Gastrocnemius medialis (tissue), 4 donors: ENCODE results near the gene PSMD12. TPM values are rescaled to one million over a fixed set of nuclear protein-coding genes. Genes with fewer than 3 reads are reported as not detected.
"Not testable (repeated sequence)": the region's sequence is repeated elsewhere in the genome, so short reads cannot be mapped to it uniquely, and the experiment has no call there.

Experiments used
- ATAC-seq, 2 donors: fragments of 150-250 bp; one replicate each; pipeline ENCODE4 v1.9.1; 2016
- DNase-seq, 2 donors: peaks; one replicate each; pipeline ENCODE4 v3.0.0-alpha.2; 2019
- H3K27ac ChIP-seq, 4 donors: fragments of 200-600 bp; sonication (generic); 1 replicate in 1 of 4; 2 replicates in 3 of 4; pipeline ENCODE4 v1.5.1; 2016 to 2018; ENCODE audit warnings: mild to moderate bottlenecking in 2 of 4, moderate library complexity in 1 of 4
- H3K27me3 ChIP-seq, 3 donors: fragments of 200-600 bp; sonication (generic) in 2 of 3; 1 replicate in 1 of 3; 2 replicates in 2 of 3; pipeline versions ENCODE4 v1.5.1 to v1.6.0; 2016 to 2019; ENCODE audit warnings: mild to moderate bottlenecking in 1 of 3, moderate library complexity in 1 of 3
- H3K36me3 ChIP-seq, 2 donors: fragments of 200-600 bp; sonication (generic) in 1 of 2; one replicate each; pipeline ENCODE4 v1.5.1; 2017 to 2018
- H3K4me1 ChIP-seq, 2 donors: fragments of 200-600 bp; sonication (generic) in 1 of 2; one replicate each; pipeline ENCODE4 v1.5.1; 2016 to 2017; ENCODE audit warnings: mild to moderate bottlenecking in 2 of 2
- H3K4me3 ChIP-seq, 4 donors: fragments of 200-600 bp; sonication (generic) in 3 of 4; 1 replicate in 1 of 4; 2 replicates in 3 of 4; pipeline ENCODE4 v1.5.1; 2016 to 2019; ENCODE audit warnings: mild to moderate bottlenecking in 2 of 4
- H3K9me3 ChIP-seq, 3 donors: fragments of 200-600 bp; sonication (generic) in 2 of 3; 1 replicate in 1 of 3; 2 replicates in 2 of 3; pipeline ENCODE4 v1.5.1; 2016 to 2019
- CTCF ChIP-seq, 5 experiments: fragments of 450-650 bp in 3 of 5; fragments of 200-600 bp in 2 of 5; sonication (generic) in 2 of 5; IDR thresholded peaks in 4 of 5; conservative IDR thresholded peaks in 1 of 5; 1 replicate in 4 of 5; 2 replicates in 1 of 5; pipeline ENCODE4 v1.5.1; 2016 to 2019; ENCODE audit warnings: antibody characterized with exemption in 5 of 5, mild to moderate bottlenecking in 3 of 5, moderate library complexity in 3 of 5
- POLR2A ChIP-seq, 2 donors: fragments of 450-650 bp; IDR thresholded peaks; one replicate each; pipeline ENCODE4 v1.6.1; 2017; ENCODE audit warnings: antibody characterized with exemption in 2 of 2, mild to moderate bottlenecking in 2 of 2, moderate library complexity in 2 of 2
- in situ Hi-C, 4 donors: fragments of 200-750 bp; cut with MboI; loops; one replicate each; pipeline versions ENCODE4 v1.15.0 to v1.8.0; 2017; ENCODE audit warnings: low sequenced_read_pairs in 4 of 4
- intact Hi-C: fragments of 100-400 bp; cut with DNase I; formaldehyde crosslinking; loops from one replicate; pipeline ENCODE4 v1.15.1; 2023; ENCODE audit warnings: low total_unique reads
- total RNA-seq, 4 donors: library from RNA; depleted of rRNA; stranded (reverse); fragments of >200 nt; gene quantifications; one replicate each; pipeline versions ENCODE4 v1.1.0 to v1.2.3, GENCODE V29; 2016

Gene PSMD12
- total RNA-seq, 4 donors from 2014 or later = 52.0 to 89.6 (median 69.9) TPM

DNA sequence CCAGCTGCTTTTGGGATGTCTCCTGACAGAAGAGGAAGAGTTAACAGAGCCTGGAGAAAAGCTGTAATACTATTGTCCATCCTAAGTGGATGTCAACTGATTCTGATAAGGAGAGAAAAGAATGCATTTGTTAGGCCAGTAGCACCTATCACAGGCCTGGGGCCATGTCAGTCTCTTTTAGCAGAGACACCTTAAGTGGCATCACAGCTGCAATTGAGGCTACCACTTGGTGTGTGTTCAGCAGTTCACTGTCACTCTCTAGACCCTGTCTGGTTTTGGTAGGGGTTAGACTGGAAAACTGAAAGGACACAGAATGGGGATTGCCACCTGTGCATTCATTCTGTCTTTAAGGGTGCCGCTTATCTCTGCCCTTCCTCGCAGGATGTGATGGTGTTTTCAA is 42.0 kb downstream of the PSMD12 start:
- intact Hi-C loops = no loop called here
- H3K27ac ChIP-seq = no peak overlapping the region
- no peak overlapping the region for H3K4me3 ChIP-seq
- no peaks in the 10 kb centered on the region for H3K9me3 ChIP-seq
- no peak for TF ChIP-seq POLR2A (IDR thresholded peaks at IDR 0.05)
- TF ChIP-seq CTCF (IDR thresholded peaks at IDR 0.05 in 4 of 5, conservative IDR thresholded peaks at IDR 0.05 in 1 of 5) = no peak
- ATAC-seq (no peak), DNase-seq (no peak)
- H3K36me3 ChIP-seq = no peaks in the 10 kb centered on the region
- H3K4me1 ChIP-seq = no peaks in the 10 kb centered on the region
- in situ Hi-C loops = no loop called here
- no peaks in the 10 kb centered on the region for H3K27me3 ChIP-seq

- ATAC-seq (no peak), DNase-seq (no peak)
- no peak overlapping the region for H3K27ac ChIP-seq
- no peak overlapping the region for H3K4me3 ChIP-seq
- no peaks in the 10 kb centered on the region for H3K36me3 ChIP-seq
- in situ Hi-C loops (no loop called here), intact Hi-C loops (no loop called here)
- H3K27me3 ChIP-seq = no peaks in the 10 kb centered on the region
- no peak for TF ChIP-seq POLR2A (IDR thresholded peaks at IDR 0.05)
- no peak for TF ChIP-seq CTCF (IDR thresholded peaks at IDR 0.05 in 4 of 5, conservative IDR thresholded peaks at IDR 0.05 in 1 of 5)
- H3K9me3 ChIP-seq = no peaks in the 10 kb centered on the region
- no peaks in the 10 kb centered on the region for H3K4me1 ChIP-seq
Observed at GRCh38 chr17:67323445-67323844, 42.9 kb downstream of the PSMD12 start.

DNA sequence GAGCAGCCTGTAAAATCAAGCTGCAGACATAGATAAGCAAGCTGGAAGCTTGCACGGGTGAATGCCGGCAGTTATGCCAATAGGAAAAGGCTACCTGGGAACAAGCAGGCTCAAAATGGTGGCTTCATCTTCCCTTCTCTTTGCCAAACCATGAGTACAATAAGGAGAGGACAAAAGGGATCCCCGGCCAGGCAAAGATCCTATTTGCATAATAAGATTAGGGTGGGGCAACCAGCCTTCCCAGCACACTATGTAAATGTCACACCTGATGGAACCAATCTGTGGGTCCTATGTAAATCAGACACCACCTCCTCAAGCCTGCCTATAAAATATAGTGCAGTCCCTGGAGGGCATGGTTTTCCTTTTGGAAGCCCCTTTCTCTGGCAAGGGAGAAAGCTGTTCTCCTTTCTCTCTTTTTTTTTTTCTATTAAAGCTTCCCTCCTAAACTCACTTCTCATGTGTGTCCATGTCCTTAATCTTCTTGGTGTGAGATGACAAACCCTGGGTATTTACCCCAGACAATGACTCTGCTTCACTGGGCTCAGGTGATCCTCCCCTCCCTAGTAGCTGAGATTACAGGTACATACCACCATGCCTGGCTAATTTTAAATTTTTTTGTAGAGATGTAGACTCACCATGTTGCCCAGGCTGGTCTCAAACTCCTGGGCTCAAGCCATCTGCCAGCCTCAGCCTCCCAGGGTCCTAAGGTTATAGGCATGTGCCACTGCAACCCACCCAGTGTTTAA is 44.2 kb downstream of the PSMD12 start:
- Histone ChIP-seq H3K9me3 (no peaks in the 10 kb centered on the region), H3K4me3 (no peak overlapping the region), H3K27ac (no peak overlapping the region), H3K36me3 (no peaks in the 10 kb centered on the region), H3K4me1 (no peaks in the 10 kb centered on the region), H3K27me3 (no peaks in the 10 kb centered on the region)
- DNase-seq (no peak), ATAC-seq (no peak)
- in situ Hi-C loops = no loop called here
- TF ChIP-seq POLR2A (IDR thresholded peaks at IDR 0.05) (no peak), CTCF (IDR thresholded peaks at IDR 0.05 in 4 of 5, conservative IDR thresholded peaks at IDR 0.05 in 1 of 5) (no peak)
- intact Hi-C loops = no loop called here

GRCh38 chr17:67321486-67321885 is 44.9 kb downstream of the PSMD12 start:
- in situ Hi-C loops, intact Hi-C loops, H3K9me3 ChIP-seq, H3K27ac ChIP-seq, DNase-seq, H3K4me1 ChIP-seq, H3K36me3 ChIP-seq, H3K4me3 ChIP-seq, H3K27me3 ChIP-seq, ATAC-seq: not testable (repeated sequence)

GRCh38 chr17:67316781-67317180 is 49.6 kb downstream of the PSMD12 start:
- H3K4me3 ChIP-seq = no peak overlapping the region
- intact Hi-C loops (no loop called here), in situ Hi-C loops (no loop called here)
- H3K36me3 ChIP-seq = no peaks in the 10 kb centered on the region
- TF ChIP-seq POLR2A (IDR thresholded peaks at IDR 0.05) = no peak
- TF ChIP-seq CTCF (IDR thresholded peaks at IDR 0.05 in 4 of 5, conservative IDR thresholded peaks at IDR 0.05 in 1 of 5) = no peak
- H3K4me1 ChIP-seq = no peaks in the 10 kb centered on the region
- H3K27ac ChIP-seq = no peak overlapping the region
- DNase-seq (no peak), ATAC-seq (no peak)
- H3K9me3 ChIP-seq = no peaks in the 10 kb centered on the region
- H3K27me3 ChIP-seq = no peaks in the 10 kb centered on the region
